K562 (cell line): Measurements from ENCODE around the gene GALNS. TPM values are rescaled to one million over a fixed set of nuclear protein-coding genes. Genes with fewer than 3 reads are reported as not detected.

Experiments
- ARNT ChIP-seq, 2 experiments: fragments of 450-650 bp; IDR thresholded peaks; 2 replicates each; pipeline ENCODE4 v1.6.1; 2016; ENCODE audit warnings: mild to moderate bottlenecking in 1 of 2
- CTBP1 ChIP-seq: fragments of 450-650 bp; IDR thresholded peaks from 2 replicates; pipeline ENCODE4 v1.6.1; 2016; ENCODE audit warnings: borderline replicate concordance
- FOXA1 ChIP-seq: fragments of 450-650 bp; IDR thresholded peaks from 2 replicates; pipeline ENCODE4 v1.6.1; 2016; ENCODE audit warnings: mild to moderate bottlenecking, borderline replicate concordance
- SIX5 ChIP-seq, 2 experiments: IDR thresholded peaks; 2 replicates each; pipeline ENCODE4 v1.6.1; 2011; ENCODE audit warnings: low read length in 2 of 2, borderline replicate concordance in 1 of 2, low read depth in 1 of 2, mild to moderate bottlenecking in 1 of 2, moderate library complexity in 1 of 2; ENCODE audit not compliant: insufficient read depth in 1 of 2
- ZNF134 ChIP-seq: fragments of 250-450 bp; sonication (Bioruptor Pico); conservative IDR thresholded peaks from 2 replicates; pipeline ENCODE4 v1.4.0; 2020
- ZNF717 ChIP-seq: fragments of 250-450 bp; sonication (Bioruptor Pico); IDR thresholded peaks from 2 replicates; pipeline ENCODE4 v1.5.0; 2021
- polyA plus RNA-seq, 8 experiments: library from polyadenylated mRNA; depleted of rRNA in 4 of 8; stranded (reverse) in 5 of 8; unstranded in 3 of 8; fragments of >200 nt; fragmentation: Nextera tagmentation in 2 of 8; fragmentation: Illumina TruSeq in 1 of 8; extraction: Ambion mirVana in 2 of 8; extraction: Trizol in 1 of 8; gene quantifications; 2 replicates each; pipeline versions ENCODE4 v1.2.1 to v1.2.3, GENCODE V29; 2011 to 2014; ENCODE audit warnings: inconsistent platforms in 1 of 8, missing spikeins in 1 of 8
- total RNA-seq, 7 experiments: library from RNA; depleted of rRNA in 6 of 7; stranded (reverse); fragments of >200 nt in 6 of 7; fragmentation: Illumina TruSeq in 2 of 7; extraction: Trizol in 2 of 7; gene quantifications; 2 replicates each; pipeline versions ENCODE4 v1.2.1 to v1.2.3, GENCODE V29; 2011 to 2021; ENCODE audit warnings: low replicate concordance in 1 of 7
- TF ChIP-seq, protein P1 (sequence below): fragments of 250-450 bp; sonication (Bioruptor Pico); IDR thresholded peaks from 2 replicates; pipeline ENCODE4 v1.9.0; 2021; ENCODE audit warnings: mild to moderate bottlenecking, inconsistent platforms
- TF ChIP-seq, protein P2 (sequence below): fragments of 450-650 bp; IDR thresholded peaks from 2 replicates; pipeline ENCODE4 v1.6.1; 2016; ENCODE audit warnings: mild to moderate bottlenecking, moderate library complexity
- TF ChIP-seq, protein P3 (sequence below): sonication (generic); formaldehyde crosslinking; IDR thresholded peaks from 2 replicates; pipeline ENCODE4 v1.8.1; 2023; ENCODE audit warnings: mild to moderate bottlenecking, missing genetic modification reagents
- TF ChIP-seq, protein P4 (sequence below): fragments of 450-650 bp; formaldehyde crosslinking; conservative IDR thresholded peaks from 2 replicates; pipeline ENCODE4 v1.4.0; 2022; ENCODE audit warnings: mild to moderate bottlenecking, missing genetic modification characterization

The GALNS gene
- total and polyA plus RNA-seq, 9 of the 15 experiments (the other 6 are each of a cell fraction or from before 2014, with no cell fraction given) = 0.38 to 13.2 (median 4.3) TPM

DNA sequence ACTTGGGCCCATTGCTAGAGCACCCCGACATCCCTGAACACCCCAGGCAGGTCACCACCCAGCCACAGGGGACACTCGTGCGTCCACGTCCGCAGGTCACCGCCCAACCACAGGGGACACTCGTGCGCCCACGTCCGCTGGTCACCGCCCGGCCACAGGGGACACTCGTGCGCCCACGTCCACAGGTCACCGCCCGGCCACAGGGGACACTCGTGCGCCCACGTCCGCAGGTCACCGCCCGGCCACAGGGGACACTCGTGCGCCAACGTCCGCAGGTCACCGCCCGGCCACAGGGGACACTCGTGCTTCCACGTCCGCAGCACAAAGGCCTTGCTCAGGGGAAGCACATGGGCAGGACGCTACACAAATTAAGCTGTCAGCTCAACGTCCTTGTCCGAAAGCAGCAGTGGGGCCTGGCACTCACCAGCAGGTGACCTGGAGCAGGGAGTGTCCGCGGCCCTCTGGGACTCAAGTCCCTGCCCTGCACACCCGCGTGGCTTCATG, 17.7 kb downstream of the GALNS start (continued):
- TF ChIP-seq FOXA1 (no peak), ARNT (IDR thresholded peaks at IDR 0.05) (no peak), CTBP1 (no peak), SIX5 (IDR thresholded peaks at IDR 0.05; ENCODE audit: borderline replicate concordance in 1 of 2, insufficient read depth in 1 of 2, low read depth in 1 of 2, low read length in 2 of 2) (no peak), ZNF134 (CRISPR knock-in tag) (no peak), ZNF717 (CRISPR knock-in tag) (no peak)
- TF ChIP-seq, protein P1, sequence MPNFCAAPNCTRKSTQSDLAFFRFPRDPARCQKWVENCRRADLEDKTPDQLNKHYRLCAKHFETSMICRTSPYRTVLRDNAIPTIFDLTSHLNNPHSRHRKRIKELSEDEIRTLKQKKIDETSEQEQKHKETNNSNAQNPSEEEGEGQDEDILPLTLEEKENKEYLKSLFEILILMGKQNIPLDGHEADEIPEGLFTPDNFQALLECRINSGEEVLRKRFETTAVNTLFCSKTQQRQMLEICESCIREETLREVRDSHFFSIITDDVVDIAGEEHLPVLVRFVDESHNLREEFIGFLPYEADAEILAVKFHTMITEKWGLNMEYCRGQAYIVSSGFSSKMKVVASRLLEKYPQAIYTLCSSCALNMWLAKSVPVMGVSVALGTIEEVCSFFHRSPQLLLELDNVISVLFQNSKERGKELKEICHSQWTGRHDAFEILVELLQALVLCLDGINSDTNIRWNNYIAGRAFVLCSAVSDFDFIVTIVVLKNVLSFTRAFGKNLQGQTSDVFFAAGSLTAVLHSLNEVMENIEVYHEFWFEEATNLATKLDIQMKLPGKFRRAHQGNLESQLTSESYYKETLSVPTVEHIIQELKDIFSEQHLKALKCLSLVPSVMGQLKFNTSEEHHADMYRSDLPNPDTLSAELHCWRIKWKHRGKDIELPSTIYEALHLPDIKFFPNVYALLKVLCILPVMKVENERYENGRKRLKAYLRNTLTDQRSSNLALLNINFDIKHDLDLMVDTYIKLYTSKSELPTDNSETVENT (CRISPR knock-in tag) = no peak
- TF ChIP-seq, protein P2, sequence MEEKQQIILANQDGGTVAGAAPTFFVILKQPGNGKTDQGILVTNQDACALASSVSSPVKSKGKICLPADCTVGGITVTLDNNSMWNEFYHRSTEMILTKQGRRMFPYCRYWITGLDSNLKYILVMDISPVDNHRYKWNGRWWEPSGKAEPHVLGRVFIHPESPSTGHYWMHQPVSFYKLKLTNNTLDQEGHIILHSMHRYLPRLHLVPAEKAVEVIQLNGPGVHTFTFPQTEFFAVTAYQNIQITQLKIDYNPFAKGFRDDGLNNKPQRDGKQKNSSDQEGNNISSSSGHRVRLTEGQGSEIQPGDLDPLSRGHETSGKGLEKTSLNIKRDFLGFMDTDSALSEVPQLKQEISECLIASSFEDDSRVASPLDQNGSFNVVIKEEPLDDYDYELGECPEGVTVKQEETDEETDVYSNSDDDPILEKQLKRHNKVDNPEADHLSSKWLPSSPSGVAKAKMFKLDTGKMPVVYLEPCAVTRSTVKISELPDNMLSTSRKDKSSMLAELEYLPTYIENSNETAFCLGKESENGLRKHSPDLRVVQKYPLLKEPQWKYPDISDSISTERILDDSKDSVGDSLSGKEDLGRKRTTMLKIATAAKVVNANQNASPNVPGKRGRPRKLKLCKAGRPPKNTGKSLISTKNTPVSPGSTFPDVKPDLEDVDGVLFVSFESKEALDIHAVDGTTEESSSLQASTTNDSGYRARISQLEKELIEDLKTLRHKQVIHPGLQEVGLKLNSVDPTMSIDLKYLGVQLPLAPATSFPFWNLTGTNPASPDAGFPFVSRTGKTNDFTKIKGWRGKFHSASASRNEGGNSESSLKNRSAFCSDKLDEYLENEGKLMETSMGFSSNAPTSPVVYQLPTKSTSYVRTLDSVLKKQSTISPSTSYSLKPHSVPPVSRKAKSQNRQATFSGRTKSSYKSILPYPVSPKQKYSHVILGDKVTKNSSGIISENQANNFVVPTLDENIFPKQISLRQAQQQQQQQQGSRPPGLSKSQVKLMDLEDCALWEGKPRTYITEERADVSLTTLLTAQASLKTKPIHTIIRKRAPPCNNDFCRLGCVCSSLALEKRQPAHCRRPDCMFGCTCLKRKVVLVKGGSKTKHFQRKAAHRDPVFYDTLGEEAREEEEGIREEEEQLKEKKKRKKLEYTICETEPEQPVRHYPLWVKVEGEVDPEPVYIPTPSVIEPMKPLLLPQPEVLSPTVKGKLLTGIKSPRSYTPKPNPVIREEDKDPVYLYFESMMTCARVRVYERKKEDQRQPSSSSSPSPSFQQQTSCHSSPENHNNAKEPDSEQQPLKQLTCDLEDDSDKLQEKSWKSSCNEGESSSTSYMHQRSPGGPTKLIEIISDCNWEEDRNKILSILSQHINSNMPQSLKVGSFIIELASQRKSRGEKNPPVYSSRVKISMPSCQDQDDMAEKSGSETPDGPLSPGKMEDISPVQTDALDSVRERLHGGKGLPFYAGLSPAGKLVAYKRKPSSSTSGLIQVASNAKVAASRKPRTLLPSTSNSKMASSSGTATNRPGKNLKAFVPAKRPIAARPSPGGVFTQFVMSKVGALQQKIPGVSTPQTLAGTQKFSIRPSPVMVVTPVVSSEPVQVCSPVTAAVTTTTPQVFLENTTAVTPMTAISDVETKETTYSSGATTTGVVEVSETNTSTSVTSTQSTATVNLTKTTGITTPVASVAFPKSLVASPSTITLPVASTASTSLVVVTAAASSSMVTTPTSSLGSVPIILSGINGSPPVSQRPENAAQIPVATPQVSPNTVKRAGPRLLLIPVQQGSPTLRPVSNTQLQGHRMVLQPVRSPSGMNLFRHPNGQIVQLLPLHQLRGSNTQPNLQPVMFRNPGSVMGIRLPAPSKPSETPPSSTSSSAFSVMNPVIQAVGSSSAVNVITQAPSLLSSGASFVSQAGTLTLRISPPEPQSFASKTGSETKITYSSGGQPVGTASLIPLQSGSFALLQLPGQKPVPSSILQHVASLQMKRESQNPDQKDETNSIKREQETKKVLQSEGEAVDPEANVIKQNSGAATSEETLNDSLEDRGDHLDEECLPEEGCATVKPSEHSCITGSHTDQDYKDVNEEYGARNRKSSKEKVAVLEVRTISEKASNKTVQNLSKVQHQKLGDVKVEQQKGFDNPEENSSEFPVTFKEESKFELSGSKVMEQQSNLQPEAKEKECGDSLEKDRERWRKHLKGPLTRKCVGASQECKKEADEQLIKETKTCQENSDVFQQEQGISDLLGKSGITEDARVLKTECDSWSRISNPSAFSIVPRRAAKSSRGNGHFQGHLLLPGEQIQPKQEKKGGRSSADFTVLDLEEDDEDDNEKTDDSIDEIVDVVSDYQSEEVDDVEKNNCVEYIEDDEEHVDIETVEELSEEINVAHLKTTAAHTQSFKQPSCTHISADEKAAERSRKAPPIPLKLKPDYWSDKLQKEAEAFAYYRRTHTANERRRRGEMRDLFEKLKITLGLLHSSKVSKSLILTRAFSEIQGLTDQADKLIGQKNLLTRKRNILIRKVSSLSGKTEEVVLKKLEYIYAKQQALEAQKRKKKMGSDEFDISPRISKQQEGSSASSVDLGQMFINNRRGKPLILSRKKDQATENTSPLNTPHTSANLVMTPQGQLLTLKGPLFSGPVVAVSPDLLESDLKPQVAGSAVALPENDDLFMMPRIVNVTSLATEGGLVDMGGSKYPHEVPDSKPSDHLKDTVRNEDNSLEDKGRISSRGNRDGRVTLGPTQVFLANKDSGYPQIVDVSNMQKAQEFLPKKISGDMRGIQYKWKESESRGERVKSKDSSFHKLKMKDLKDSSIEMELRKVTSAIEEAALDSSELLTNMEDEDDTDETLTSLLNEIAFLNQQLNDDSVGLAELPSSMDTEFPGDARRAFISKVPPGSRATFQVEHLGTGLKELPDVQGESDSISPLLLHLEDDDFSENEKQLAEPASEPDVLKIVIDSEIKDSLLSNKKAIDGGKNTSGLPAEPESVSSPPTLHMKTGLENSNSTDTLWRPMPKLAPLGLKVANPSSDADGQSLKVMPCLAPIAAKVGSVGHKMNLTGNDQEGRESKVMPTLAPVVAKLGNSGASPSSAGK = no peak
- TF ChIP-seq, protein P3, sequence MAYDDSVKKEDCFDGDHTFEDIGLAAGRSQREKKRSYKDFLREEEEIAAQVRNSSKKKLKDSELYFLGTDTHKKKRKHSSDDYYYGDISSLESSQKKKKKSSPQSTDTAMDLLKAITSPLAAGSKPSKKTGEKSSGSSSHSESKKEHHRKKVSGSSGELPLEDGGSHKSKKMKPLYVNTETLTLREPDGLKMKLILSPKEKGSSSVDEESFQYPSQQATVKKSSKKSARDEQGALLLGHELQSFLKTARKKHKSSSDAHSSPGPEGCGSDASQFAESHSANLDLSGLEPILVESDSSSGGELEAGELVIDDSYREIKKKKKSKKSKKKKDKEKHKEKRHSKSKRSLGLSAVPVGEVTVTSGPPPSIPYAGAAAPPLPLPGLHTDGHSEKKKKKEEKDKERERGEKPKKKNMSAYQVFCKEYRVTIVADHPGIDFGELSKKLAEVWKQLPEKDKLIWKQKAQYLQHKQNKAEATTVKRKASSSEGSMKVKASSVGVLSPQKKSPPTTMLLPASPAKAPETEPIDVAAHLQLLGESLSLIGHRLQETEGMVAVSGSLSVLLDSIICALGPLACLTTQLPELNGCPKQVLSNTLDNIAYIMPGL (CRISPR knock-in tag) = 0 out of 2 replicates have a peak, but pooled peaks have one; percentile 26
- TF ChIP-seq, protein P4, sequence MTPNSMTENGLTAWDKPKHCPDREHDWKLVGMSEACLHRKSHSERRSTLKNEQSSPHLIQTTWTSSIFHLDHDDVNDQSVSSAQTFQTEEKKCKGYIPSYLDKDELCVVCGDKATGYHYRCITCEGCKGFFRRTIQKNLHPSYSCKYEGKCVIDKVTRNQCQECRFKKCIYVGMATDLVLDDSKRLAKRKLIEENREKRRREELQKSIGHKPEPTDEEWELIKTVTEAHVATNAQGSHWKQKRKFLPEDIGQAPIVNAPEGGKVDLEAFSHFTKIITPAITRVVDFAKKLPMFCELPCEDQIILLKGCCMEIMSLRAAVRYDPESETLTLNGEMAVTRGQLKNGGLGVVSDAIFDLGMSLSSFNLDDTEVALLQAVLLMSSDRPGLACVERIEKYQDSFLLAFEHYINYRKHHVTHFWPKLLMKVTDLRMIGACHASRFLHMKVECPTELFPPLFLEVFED (CRISPR knock-in tag) = no peak
